HUES48 (cell line): ENCODE data around the gene CREB5.

ENCODE experiments used
- H3K27ac ChIP-seq: one replicate; pipeline ENCODE4 v1.7.0; 2013; ENCODE audit warnings: low read depth, low read length, inconsistent platforms
- H3K27me3 ChIP-seq: 2 replicates; pipeline ENCODE4 v1.6.1; 2013; ENCODE audit warnings: mild to moderate bottlenecking, low read length; ENCODE audit not compliant: control insufficient read depth, insufficient read depth
- H3K36me3 ChIP-seq: 2 replicates; pipeline ENCODE4 v1.6.1; 2013; ENCODE audit warnings: low read length; ENCODE audit not compliant: control insufficient read depth, insufficient read depth
- H3K4me1 ChIP-seq: 2 replicates; pipeline ENCODE4 v1.6.1; 2013; ENCODE audit warnings: mild to moderate bottlenecking, low read length; ENCODE audit not compliant: control insufficient read depth, insufficient read depth
- H3K4me3 ChIP-seq: 2 replicates; pipeline ENCODE4 v1.5.1; 2013; ENCODE audit warnings: mild to moderate bottlenecking, low read depth, low read length
- H3K9ac ChIP-seq: 2 replicates; pipeline ENCODE4 v1.6.1; 2013; ENCODE audit warnings: mild to moderate bottlenecking, low read depth, low read length, moderate library complexity
- H3K9me3 ChIP-seq: 2 replicates; pipeline ENCODE4 v1.6.1; 2013; ENCODE audit warnings: low read length; ENCODE audit not compliant: control insufficient read depth, insufficient read depth

The CREB5 gene

GRCh38 chr7:28512668-28513440, 100.5 kb downstream of the CREB5 start:
- H3K4me3 ChIP-seq: no peak overlapping the region
- H3K4me1 ChIP-seq: peaks cover 20% of the 10 kb centered on the region
- H3K27ac ChIP-seq: no peak overlapping the region
- H3K27me3 ChIP-seq: no peaks in the 10 kb centered on the region
- no peak overlapping the region for H3K9ac ChIP-seq
- no peaks in the 10 kb centered on the region for H3K9me3 ChIP-seq
- H3K36me3 ChIP-seq: no peaks in the 10 kb centered on the region

GRCh38 chr7:28516390-28517172, 104.3 kb downstream of the CREB5 start:
- Histone ChIP-seq H3K27me3 (no peaks in the 10 kb centered on the region), H3K4me1 (peaks cover 25% of the 10 kb centered on the region), H3K27ac (no peak overlapping the region), H3K4me3 (no peak overlapping the region; the same call in 1 of the 2 replicates), H3K9me3 (no peaks in the 10 kb centered on the region), H3K36me3 (no peaks in the 10 kb centered on the region), H3K9ac (no peak overlapping the region)

DNA sequence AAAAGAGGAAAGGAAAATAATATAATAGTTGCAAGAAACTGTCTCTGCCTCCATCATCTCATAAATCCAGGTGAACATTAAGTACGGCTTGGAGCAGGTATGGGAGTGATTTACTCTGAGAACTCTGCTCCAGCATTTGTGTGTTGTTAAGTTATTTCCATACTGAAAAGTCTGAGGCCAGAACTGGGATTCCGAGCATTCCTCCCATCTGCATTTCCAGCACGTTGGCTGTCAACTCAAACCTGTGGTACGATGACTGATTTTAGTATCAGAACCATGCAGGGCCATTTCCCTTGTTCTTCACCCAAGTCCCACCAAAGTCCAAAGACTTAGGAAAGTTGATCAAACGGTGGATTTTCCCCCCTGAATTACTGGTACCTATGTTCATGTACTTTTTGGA, 104.9 kb downstream of the CREB5 start:
- H3K27ac ChIP-seq: no peak overlapping the region
- H3K4me3 ChIP-seq: no peak overlapping the region
- H3K9ac ChIP-seq: no peak overlapping the region
- no peaks in the 10 kb centered on the region for H3K27me3 ChIP-seq
- H3K4me1 ChIP-seq: peaks cover 25% of the 10 kb centered on the region
- no peaks in the 10 kb centered on the region for H3K36me3 ChIP-seq
- H3K9me3 ChIP-seq: no peaks in the 10 kb centered on the region

- Histone ChIP-seq H3K9me3 (no peaks in the 10 kb centered on the region), H3K4me1 (peaks cover 25% of the 10 kb centered on the region), H3K4me3 (no peak overlapping the region), H3K27ac (no peak overlapping the region), H3K9ac (no peak overlapping the region), H3K36me3 (no peaks in the 10 kb centered on the region), H3K27me3 (no peaks in the 10 kb centered on the region)
Observed at GRCh38 chr7:28517606-28518005, 105.3 kb downstream of the CREB5 start.

DNA sequence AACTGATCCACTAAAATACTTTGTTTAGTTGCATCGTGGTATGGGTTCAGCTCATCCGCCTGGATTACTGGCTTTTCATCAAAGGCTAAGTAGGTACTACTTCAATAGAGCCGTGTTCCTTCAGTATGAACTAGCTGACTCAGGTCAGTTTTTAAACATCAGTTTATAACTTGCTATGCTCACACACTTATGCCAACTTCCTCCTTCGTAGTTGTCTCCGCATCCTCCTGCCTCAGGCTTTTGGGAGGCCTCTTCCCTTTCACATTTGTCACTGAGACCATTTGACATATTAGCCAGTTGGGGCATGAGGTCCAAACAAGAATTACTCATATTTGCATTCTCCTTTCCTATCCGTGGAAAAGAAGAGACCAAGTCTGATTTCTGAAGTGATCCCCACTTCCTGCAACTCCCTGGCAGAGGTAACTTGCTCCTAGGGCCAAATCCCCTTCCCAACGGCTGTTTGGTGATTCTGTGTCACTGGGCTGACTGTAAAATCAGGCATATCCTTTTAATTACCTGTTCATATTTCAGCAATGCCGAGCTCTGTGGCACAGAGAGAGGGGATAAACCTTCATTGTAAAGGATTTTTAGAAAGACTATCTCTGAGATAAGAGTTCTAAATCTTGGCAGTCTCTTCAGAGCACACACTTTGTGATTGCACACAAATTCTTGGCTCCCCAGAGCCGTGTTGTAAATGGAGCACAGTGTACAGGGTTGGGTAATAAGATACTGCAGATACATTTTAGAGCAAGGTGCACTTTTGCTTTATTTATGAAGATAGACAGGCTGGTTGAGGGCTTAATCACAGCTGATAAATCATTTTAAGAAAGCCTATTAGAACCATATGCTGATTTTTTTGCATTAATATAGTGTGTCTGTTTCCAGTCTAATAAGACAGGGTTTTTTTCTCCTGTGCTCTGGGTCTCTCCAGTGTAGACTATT, 108.0 kb downstream of the CREB5 start:
- H3K36me3 ChIP-seq: no peaks in the 10 kb centered on the region
- H3K4me1 ChIP-seq: peaks cover 25% of the 10 kb centered on the region
- no peaks in the 10 kb centered on the region for H3K9me3 ChIP-seq
- no peak overlapping the region for H3K4me3 ChIP-seq
- no peak overlapping the region for H3K9ac ChIP-seq
- no peak overlapping the region for H3K27ac ChIP-seq
- no peaks in the 10 kb centered on the region for H3K27me3 ChIP-seq

GRCh38 chr7:28524978-28525377, 112.7 kb downstream of the CREB5 start:
- no peaks in the 10 kb centered on the region for H3K9me3 ChIP-seq
- H3K27ac ChIP-seq: no peak overlapping the region
- no peaks in the 10 kb centered on the region for H3K36me3 ChIP-seq
- H3K4me3 ChIP-seq: no peak overlapping the region
- H3K4me1 ChIP-seq: peaks cover 2% of the 10 kb centered on the region; the same call in 1 of the 2 replicates
- no peaks in the 10 kb centered on the region for H3K27me3 ChIP-seq
- no peak overlapping the region for H3K9ac ChIP-seq

GRCh38 chr7:28528899-28529298, 116.6 kb downstream of the CREB5 start:
- Histone ChIP-seq H3K4me3 (no peak overlapping the region), H3K4me1 (peaks cover 12% of the 10 kb centered on the region), H3K27ac (no peak overlapping the region), H3K36me3 (no peaks in the 10 kb centered on the region), H3K9ac (no peak overlapping the region), H3K27me3 (no peaks in the 10 kb centered on the region), H3K9me3 (no peaks in the 10 kb centered on the region)

DNA sequence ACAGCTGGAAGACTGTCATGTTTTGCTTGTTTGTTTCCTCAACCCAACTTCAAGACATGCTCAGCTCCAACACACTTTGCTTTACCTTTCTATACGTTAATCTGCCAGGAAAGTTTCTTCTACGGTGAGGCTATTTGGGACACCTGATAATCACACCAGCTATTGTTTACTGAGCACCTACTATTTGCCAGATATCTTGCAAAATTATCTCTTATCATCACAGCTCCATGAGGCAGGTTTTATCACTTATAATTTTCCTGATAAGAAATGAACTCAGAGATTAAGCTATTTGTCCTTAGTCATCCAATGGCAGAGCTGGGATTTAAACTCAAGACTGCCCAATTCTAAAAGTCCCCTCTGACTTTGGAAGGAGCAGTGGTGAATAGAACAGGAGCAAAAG, 117.4 kb downstream of the CREB5 start:
- Histone ChIP-seq H3K27me3 (no peaks in the 10 kb centered on the region), H3K36me3 (no peaks in the 10 kb centered on the region)

DNA sequence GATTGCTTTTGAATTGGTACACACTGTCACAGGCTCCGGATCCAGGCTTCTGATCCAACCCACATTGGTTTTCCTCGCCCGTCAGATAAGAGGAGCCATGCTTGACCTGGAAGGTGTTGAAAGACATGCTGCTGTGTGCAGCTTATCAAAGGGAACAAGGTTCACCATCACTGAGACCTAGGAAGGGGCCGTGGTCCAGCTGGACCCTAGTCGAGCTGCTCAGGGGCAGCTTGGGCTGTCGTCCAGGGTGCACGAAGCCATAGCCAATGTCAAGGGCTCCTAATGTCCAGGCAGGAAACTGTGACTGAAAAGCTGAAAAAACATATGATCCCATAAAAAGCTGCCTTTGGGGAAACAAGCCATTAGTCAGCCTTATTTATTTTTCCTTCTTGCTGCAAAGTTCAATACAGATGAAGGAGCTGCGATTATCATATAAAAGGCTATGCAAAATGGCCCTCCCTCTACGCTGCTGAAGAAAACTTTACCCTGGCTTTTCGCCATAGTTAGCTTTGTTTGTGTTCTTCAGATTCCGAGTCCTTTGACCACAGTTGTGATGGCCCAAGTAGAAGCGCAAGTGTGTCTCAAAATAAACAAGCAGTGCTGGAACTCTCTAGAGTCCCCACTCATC, 118.0 kb downstream of the CREB5 start:
- H3K4me3 ChIP-seq: no peak overlapping the region

More for the DNA sequence above, 117.4 kb downstream of the CREB5 start:
- H3K9me3 ChIP-seq: no peaks in the 10 kb centered on the region
- peaks cover 12% of the 10 kb centered on the region for H3K4me1 ChIP-seq
- no peak overlapping the region for H3K9ac ChIP-seq
- no peak overlapping the region for H3K27ac ChIP-seq
- H3K4me3 ChIP-seq: no peak overlapping the region

GRCh38 chr7:28530803-28531175, 118.5 kb downstream of the CREB5 start:
- Histone ChIP-seq H3K4me3 (no peak overlapping the region), H3K36me3 (no peaks in the 10 kb centered on the region), H3K9me3 (no peaks in the 10 kb centered on the region), H3K4me1 (peaks cover 13% of the 10 kb centered on the region), H3K27me3 (no peaks in the 10 kb centered on the region), H3K9ac (no peak overlapping the region), H3K27ac (peak overlapping the region; percentile 12)

More for the DNA sequence above, 118.0 kb downstream of the CREB5 start:
- peaks cover 12% of the 10 kb centered on the region for H3K4me1 ChIP-seq
- peak overlapping the region; percentile 12 for H3K27ac ChIP-seq
- no peak overlapping the region for H3K9ac ChIP-seq
- no peaks in the 10 kb centered on the region for H3K27me3 ChIP-seq
- H3K36me3 ChIP-seq: no peaks in the 10 kb centered on the region
- no peaks in the 10 kb centered on the region for H3K9me3 ChIP-seq
